Suppressor macrophage treated with lipopolysaccharide for 1 hour (primary cell): ENCODE data around the gene CD59.

ENCODE experiments used
- DNase-seq, 3 donors: peaks; one replicate each; pipeline ENCODE4 v3.0.0-alpha.2; 2020 to 2022

CD59 gene

DNA sequence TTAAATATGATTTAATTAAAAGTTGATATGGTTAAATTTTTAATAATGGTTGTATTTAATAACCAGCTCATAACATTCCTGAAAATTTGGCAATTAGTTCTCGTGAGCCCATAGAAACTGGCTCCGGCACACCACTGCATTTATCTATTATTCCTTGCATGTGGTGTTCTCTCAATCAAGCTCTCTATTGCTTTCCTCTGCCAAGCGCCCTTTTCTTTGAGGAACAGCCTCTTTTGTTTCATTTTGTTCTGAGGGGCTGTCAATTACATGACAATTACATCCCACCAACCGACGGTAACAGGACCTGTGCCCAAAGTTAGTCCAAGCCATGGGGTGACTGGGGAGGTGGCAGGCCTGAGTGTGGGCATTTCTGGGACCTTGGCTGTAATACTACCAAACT is 43.7 kb downstream of the CD59 start:
- no peak for DNase-seq

DNA sequence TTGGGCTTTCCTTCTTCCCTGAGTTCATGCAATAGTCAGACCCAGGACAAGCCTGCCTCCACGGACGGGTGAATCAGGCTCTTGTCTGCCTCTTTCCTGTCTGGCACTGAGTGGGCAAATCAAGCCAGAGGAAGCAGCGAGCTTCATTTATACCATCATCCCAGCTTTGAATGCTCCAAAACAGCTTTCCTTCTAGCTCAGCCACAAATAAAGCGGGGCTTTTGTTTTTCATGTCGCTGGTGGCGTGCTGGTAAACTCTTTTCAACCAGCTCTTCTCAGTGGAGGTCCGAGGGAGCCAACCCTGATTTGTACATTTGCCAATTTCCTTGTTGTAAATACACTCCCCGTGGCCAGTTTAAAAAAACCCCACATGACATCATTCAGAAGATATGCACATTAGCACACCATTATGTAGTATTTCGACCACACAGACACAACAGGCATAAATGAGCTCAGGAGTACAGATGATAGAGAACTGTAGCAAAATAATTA is 44.2 kb downstream of the CD59 start:
- peak; percentile 57 to 65 (median 58) for DNase-seq

DNA sequence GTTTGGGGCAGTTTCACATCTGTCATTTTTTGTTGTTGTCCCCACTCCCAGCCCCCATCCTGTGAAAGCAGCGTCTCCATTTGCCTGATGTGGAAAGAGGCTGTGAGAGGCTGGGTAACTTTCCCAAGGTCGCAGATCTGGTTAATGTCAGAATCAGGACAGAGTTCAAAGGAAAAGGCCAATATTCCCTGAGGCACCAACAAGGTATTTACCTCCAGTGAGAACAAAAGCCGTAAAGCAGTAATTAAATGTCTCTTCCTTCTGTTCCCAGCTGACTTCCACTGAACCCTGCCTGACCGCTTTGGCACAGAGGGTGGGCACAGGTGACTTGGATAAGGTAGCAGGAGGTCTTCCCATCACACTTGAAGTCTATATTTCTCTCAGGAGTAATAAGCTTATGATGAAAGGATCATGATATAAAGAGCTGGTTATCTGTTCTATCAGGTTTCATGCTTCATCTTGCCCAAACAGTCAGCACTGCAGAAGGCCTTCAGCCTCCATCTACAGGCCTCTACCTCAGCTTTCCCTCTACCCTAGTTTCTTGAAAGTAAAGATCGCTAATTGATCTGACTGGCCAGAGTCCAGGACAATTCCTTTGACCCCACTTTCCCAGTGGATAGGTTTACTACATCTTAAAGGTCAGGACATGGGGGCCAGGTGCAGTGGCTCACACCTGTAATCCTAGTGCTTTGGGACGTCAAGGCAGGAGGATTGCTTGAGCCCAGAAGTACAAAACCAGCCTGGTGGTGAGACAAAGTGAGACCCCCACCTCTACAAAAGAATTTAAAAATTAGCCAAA is 45.0 kb downstream of the CD59 start:
- DNase-seq: no peak

DNA sequence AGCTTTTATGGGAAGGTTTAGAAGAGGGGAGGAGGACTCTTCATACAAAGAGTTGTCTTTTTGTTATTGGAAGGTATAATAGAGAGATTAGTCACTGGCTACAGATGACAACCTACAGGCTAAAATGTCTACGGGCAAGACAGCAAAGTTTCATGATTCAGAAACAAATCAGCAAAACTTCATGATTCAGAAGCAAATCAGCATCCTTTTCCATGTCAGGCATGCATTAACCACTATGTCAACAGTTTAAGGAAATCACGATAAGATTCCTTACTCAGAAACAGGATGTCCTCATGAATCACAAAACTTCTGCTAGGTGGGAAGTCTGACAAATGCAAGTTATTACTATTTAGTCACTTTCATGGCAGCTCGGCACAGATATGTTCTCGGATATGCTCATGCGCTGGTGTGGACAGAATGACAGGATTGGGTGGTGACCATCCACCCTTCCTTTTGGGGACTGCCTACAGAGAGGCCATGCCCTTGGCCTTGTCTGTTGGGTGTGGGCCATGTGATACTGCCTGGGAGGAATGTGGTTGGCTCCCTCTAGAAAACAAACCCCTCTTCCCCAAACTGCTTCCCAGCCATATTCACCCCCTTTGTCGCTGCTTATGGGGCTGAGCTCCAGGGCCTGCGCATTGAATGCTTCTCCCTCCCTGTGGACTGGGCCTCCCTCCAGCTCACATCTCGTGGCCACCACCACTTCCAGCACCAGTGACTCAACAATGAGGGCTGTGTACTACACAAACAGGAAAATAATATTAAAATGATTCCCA is 45.7 kb downstream of the CD59 start:
- DNase-seq: peak; percentile 53 to 87 (median 80)

- DNase-seq: no peak
These were observed 46.7 kb downstream of the CD59 start for GRCh38 chr11:33689501-33689900.

DNA sequence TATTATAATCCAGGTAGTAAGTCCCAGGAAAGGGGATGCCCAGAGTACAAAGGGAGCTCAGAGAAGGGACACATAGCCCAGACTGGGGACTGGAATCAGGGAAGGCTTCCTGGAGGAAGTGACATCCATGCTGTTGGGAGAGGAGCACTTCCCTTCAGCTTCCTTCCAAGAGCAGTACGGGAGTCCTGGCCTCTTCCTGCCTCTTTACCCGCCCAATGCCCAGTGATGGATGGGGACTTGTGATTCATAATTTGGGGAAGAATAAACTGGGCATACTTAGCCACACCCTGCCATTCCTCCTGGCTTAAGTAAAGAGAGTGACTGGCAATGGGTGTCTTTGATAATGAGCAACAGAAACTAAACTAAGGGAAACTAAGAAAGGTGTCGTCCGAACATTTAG is 47.1 kb downstream of the CD59 start:
- no peak for DNase-seq

DNA sequence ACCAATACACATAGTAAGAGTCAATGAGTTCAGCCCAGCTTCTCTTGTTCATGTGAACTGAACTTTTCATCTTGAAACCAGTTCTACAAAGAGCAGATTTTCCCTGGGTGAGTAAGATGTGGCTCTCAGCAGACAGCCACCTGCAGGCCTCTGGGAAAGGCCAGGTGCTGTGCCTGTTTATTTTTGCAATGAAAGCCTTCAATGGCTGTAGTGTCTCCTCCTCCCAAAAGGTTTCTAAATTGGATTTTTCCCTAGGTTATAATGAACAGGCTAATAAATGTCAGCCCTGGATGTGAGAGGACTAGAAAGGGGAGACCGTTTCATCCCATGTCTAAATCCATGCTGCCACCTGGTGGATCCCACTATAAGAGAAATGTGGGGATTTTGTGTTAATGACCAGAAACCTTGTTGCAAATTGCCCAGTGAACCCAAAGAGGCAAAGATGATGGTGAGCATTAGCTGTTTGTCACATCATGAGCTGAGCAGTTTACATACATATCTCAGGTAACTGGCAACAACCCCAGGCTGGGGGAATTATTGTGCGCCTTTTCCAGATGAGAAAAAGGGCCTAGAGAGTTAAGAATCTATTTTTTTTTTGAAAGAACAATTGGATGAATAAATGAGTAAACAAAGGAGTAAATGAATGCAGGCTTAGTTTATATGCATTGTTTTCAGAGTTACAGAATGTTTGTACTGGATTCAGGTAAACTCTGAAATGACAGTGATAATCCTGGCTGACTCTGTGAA is 48.3 kb downstream of the CD59 start:
- DNase-seq: peak; percentile 59 to 64 (median 61)

GRCh38 chr11:33685082-33685481 is 51.1 kb downstream of the CD59 start:
- DNase-seq: no peak

- DNase-seq: no peak
These were observed 52.1 kb downstream of the CD59 start for GRCh38 chr11:33684003-33684706.

GRCh38 chr11:33682446-33682845 is 53.8 kb downstream of the CD59 start:
- no peak for DNase-seq

DNA sequence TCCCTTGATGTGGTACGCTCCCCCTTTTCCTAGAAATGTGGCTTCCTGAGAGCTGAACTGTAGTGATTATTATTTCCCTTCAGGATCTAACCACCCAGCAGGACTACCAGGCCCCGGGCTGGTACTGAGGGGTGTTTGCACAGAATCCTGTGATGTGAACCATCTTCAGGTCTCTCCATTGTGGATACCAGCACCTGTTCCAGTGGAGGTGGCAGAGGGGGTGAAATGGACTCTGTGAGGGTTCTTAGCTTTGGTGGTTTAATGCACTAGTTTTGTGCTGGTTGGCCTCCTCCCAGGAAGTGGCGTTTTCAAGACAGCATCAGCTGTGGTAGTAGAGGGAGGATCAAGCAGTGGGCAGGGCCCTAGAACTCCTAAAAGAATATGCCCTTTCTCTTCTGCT is 54.2 kb downstream of the CD59 start:
- no peak for DNase-seq

- DNase-seq: peak in 1 of 3 donors; percentile 38
These were observed 57.6 kb downstream of the CD59 start for GRCh38 chr11:33678616-33679015.

DNA sequence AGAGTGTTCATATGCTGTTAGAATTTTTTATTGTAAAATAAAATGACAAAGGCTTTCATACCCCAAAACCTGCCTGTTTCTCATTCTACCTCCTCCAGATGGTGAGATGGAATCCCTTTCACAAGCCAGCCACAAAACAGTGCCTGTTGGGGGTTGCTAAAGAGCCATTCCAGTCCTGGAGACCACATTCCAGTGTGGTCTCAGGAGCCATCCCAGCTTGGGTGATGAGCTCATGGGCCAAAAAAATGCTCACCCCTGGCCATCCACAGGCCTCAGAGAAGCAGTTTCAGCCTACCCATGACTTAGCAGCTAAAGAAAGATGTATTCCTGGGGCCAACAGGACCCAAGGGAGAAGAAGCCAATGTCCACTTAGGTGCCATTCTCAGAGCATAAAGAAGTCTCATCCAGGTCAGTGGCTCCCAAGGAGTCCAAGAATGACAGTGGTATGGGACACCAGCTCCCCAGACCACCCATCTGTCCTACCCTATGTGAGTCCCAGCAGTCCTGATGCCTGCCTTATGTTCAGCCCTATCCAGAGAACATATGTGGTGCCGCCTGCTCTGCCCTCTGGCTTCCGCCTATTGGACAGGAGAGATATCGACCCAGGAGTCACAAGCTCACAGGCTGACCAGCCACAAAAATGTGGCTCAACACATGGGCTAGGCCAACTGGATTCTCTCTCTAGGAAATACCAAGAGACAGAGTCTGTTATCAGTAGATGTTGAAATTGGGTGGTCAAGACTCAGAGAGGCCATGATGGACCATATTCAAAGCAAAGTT is 62.0 kb downstream of the CD59 start:
- no peak for DNase-seq

DNA sequence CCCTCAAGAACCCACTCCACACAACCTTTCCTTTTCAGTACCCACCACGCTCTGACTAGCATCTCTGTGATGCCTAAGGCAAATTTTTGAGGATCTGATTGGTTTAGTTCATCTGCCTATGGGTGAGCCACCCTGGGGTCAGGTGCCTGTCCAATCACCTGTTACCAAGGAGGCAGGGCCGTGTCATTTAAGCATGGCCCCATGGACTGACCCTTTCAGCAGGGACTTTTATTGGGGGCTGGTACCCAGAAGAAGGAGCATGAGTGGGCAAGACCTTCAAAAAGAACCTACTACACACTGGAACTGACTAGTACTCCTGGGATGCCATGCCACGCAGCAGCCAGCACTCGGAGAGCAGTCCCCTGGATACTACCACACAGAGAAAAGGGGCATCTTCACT is 64.0 kb downstream of the CD59 start:
- DNase-seq: no peak

GRCh38 chr11:33670250-33671011 is 65.8 kb downstream of the CD59 start:
- peak in 1 of 3 donors; percentile 7 for DNase-seq

- no peak for DNase-seq
These were observed 66.5 kb downstream of the CD59 start for GRCh38 chr11:33669598-33670249.

- DNase-seq: no peak
These were observed 67.1 kb downstream of the CD59 start for GRCh38 chr11:33668951-33669596.

DNA sequence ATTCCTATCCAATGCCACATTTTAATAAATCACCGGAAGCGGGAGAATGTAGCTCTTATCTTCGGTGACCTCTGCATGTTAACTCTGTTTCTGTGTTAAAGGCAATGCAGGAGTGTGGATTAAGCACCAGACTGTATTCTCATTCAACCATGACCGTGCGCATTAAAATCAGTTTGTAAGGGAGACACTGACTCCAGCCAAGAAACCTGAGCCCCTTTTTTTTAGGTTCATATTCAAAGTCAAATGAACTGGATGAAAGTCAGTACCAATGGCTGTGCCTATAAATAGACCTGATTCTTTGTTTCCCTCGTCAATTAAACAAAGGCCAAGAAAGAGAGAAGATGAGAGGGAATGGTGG is 67.8 kb downstream of the CD59 start:
- no peak for DNase-seq

DNA sequence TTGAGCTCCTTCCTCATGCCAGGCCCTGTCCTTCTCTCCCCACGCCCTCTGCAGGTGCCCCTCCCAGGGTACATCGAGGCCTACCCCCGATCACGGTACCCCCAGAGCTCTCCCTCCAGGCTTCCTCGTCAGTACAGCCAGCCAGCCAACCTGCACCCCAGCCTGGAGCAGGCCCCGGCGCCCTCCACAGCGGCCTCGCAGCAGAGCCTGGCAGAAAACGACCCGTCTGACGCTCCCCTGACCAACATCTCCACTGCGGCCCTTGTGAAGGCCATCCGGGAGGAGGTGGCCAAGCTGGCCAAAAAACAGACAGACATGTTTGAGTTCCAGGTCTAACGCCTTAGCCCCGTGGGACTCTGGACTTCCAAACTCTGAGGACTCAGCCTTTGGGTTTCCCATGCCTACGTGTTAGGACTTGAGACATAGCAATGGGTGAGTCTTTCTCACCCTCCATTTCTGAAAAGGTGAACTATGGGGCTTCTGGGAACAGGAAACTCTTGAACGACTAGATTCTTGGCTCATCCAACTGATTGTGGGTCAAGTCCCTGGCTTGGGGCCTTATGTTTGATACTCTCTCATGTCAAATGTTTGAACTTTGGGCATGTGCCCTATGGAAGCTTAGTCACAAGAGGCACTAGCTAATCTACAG is 68.3 kb downstream of the CD59 start:
- DNase-seq: no peak
